Fibroblast of lung (primary cell): ENCODE measurements around the gene NECAP2. TPM values are rescaled to one million over a fixed set of nuclear protein-coding genes. Genes with fewer than 3 reads are reported as not detected.
"Not testable (repeated sequence)": the region's sequence is repeated elsewhere in the genome, so short reads cannot be mapped to it uniquely, and the experiment has no call there.

ENCODE experiments used
- DNase-seq, 2 donors: peaks; one replicate each; pipeline versions ENCODE4 v3.0.0 to v3.0.0-alpha.2; 2010; ENCODE audit warnings: low read depth in 2 of 2
- H2AFZ ChIP-seq: 2 replicates; pipeline ENCODE4 v1.5.1; 2012; ENCODE audit warnings: low read length, control low read depth, inconsistent platforms
- H3K27ac ChIP-seq: 2 replicates; pipeline ENCODE4 v1.5.1; 2011; ENCODE audit warnings: low read length, control low read depth; ENCODE audit not compliant: insufficient read depth
- H3K27me3 ChIP-seq: 2 replicates; pipeline ENCODE4 v1.5.1; 2011; ENCODE audit warnings: mild to moderate bottlenecking, low read length; ENCODE audit not compliant: control insufficient read depth, insufficient read depth
- H3K36me3 ChIP-seq: 2 replicates; pipeline ENCODE4 v1.5.1; 2011; ENCODE audit warnings: low read length; ENCODE audit not compliant: control insufficient read depth, insufficient read depth
- H3K4me1 ChIP-seq: 2 replicates; pipeline ENCODE4 v1.5.1; 2011; ENCODE audit warnings: low read length; ENCODE audit not compliant: control insufficient read depth, insufficient read depth; ENCODE audit errors: extremely low read depth
- H3K4me2 ChIP-seq: 2 replicates; pipeline ENCODE4 v1.5.1; 2011; ENCODE audit warnings: low read length, control low read depth; ENCODE audit not compliant: insufficient read depth; ENCODE audit errors: extremely low read depth
- H3K4me3 ChIP-seq, 4 experiments: fragments of 200-600 bp in 1 of 4; sonication (generic) in 1 of 4; replicated peaks in 1 of 4; 2 replicates each; pipeline ENCODE4 v1.5.1; 2011 to 2016; ENCODE audit warnings: low read length in 4 of 4, low read depth in 3 of 4, mild to moderate bottlenecking in 3 of 4, control low read depth in 2 of 4, inconsistent platforms in 1 of 4, mixed read lengths in 1 of 4; ENCODE audit not compliant: insufficient read depth in 1 of 4; ENCODE audit errors: control extremely low read depth in 1 of 4
- H3K79me2 ChIP-seq: 2 replicates; pipeline ENCODE4 v1.5.1; 2012; ENCODE audit warnings: mild to moderate bottlenecking, low read length, inconsistent platforms; ENCODE audit not compliant: control insufficient read depth, insufficient read depth
- H3K9ac ChIP-seq: 2 replicates; pipeline ENCODE4 v1.5.1; 2011; ENCODE audit warnings: mild to moderate bottlenecking, low read length, control low read depth; ENCODE audit not compliant: insufficient read depth
- H3K9me3 ChIP-seq: 2 replicates; pipeline ENCODE4 v1.5.1; 2012; ENCODE audit warnings: low read depth, low read length; ENCODE audit not compliant: control insufficient read depth, insufficient read depth
- H4K20me1 ChIP-seq: 2 replicates; pipeline ENCODE4 v1.5.1; 2011; ENCODE audit warnings: low read length; ENCODE audit not compliant: control insufficient read depth, insufficient read depth; ENCODE audit errors: extremely low read depth
- CTCF ChIP-seq, 2 donors: IDR thresholded peaks in 1 of 2; conservative IDR thresholded peaks in 1 of 2; 1 replicate in 1 of 2; 2 replicates in 1 of 2; pipeline ENCODE4 v1.5.1; 2011 to 2012; ENCODE audit warnings: low read length in 2 of 2, control low read depth in 1 of 2, inconsistent platforms in 1 of 2, low read depth in 1 of 2, mild to moderate bottlenecking in 1 of 2
- EZH2 ChIP-seq: IDR thresholded peaks from 2 replicates; pipeline ENCODE4 v1.5.1; 2012; ENCODE audit warnings: low read length, control low read depth, mild to moderate bottlenecking; ENCODE audit errors: missing control alignments
- polyA plus RNA-seq, 2 donors: library from polyadenylated mRNA; depleted of rRNA in 1 of 2; stranded (reverse) in 1 of 2; unstranded in 1 of 2; fragments of >200 nt; gene quantifications; 2 replicates each; pipeline ENCODE4 v1.2.1, GENCODE V29; 2011 to 2012; ENCODE audit warnings: missing spikeins in 1 of 2
- total RNA-seq: library from RNA; depleted of rRNA; stranded (reverse); fragments of >200 nt; gene quantifications from 2 replicates; pipeline ENCODE4 v1.2.1, GENCODE V29; 2014

Gene NECAP2
- total and polyA plus RNA-seq, 2 donors (not counting 1 experiment from before 2014, with no cell fraction given), result 83.9 to 97.0 TPM

GRCh38 chr1:16498573-16499413 lies 58.3 kb downstream of the NECAP2 start:
- TF ChIP-seq EZH2 (no peak), CTCF (conservative IDR thresholded peaks at IDR 0.05 in 1 of 2, IDR thresholded peaks at IDR 0.05 in 1 of 2; ENCODE audit: low read depth in 1 of 2, low read length in 2 of 2) (no peak)
- peak overlapping the region; percentile 32 to 81 (median 66) for H3K4me3 ChIP-seq
- H3K79me2 ChIP-seq, result no peaks in the 10 kb centered on the region
- peak overlapping the region; percentile 64 for H3K9ac ChIP-seq
- H3K27me3 ChIP-seq, result no peaks in the 10 kb centered on the region
- H3K9me3 ChIP-seq, result no peaks in the 10 kb centered on the region
- peak; percentile 80 to 82 for DNase-seq
- no peaks in the 10 kb centered on the region for H4K20me1 ChIP-seq
- H3K4me1 ChIP-seq, result no peaks in the 10 kb centered on the region
- H3K4me2 ChIP-seq, result peak overlapping the region; percentile 60
- peak overlapping the region; percentile 91 for H2AFZ ChIP-seq
- no peaks in the 10 kb centered on the region for H3K36me3 ChIP-seq
- H3K27ac ChIP-seq, result no peak overlapping the region

GRCh38 chr1:16500466-16500865 lies 59.9 kb downstream of the NECAP2 start:
- H3K4me3 ChIP-seq, H3K4me1 ChIP-seq, H3K4me2 ChIP-seq, H4K20me1 ChIP-seq, H3K9me3 ChIP-seq, H2AFZ ChIP-seq, H3K9ac ChIP-seq, H3K36me3 ChIP-seq, H3K79me2 ChIP-seq, DNase-seq, H3K27ac ChIP-seq, H3K27me3 ChIP-seq: not testable (repeated sequence)

- not testable (repeated sequence) for DNase-seq, H3K4me2 ChIP-seq
Measured at GRCh38 chr1:16500975-16501374, 60.5 kb downstream of the NECAP2 start.

GRCh38 chr1:16501446-16501845 lies 60.9 kb downstream of the NECAP2 start:
- H3K4me2 ChIP-seq, H3K27me3 ChIP-seq, H2AFZ ChIP-seq, H3K27ac ChIP-seq, H3K9me3 ChIP-seq, H3K4me1 ChIP-seq, H3K79me2 ChIP-seq, H3K36me3 ChIP-seq, H4K20me1 ChIP-seq, DNase-seq, H3K4me3 ChIP-seq, H3K9ac ChIP-seq: not testable (repeated sequence)

More at GRCh38 chr1:16500975-16501374, 60.5 kb downstream of the NECAP2 start:
- not testable (repeated sequence) for H3K9me3 ChIP-seq, H3K4me3 ChIP-seq, H2AFZ ChIP-seq, H3K9ac ChIP-seq, H3K4me1 ChIP-seq, H3K27me3 ChIP-seq, H4K20me1 ChIP-seq, H3K27ac ChIP-seq, H3K79me2 ChIP-seq, H3K36me3 ChIP-seq
